ENCODE measurements around the gene GPR37L1.
"Not testable (repeated sequence)": the region's sequence is repeated elsewhere in the genome, so short reads cannot be mapped to it uniquely, and the experiment has no call there.

- not testable (repeated sequence) for TF ChIP-seq CTCF (IDR thresholded peaks at IDR 0.05; ENCODE audit: insufficient read depth, low read length); REST (IDR thresholded peaks at IDR 0.05; ENCODE audit: insufficient replicate concordance, low read depth); POLR2AphosphoS5 (IDR thresholded peaks at IDR 0.05; ENCODE audit: low read depth)
These were observed 44.3 kb downstream of the GPR37L1 start for GRCh38 chr1:202167054-202167453.
